D721Med (cell line): Measurements from ENCODE around the gene NDUFS7.

Experiments used
- DNase-seq: peaks from one replicate; pipeline ENCODE4 v3.0.0; 2011; ENCODE audit warnings: low spot score; ENCODE audit not compliant: insufficient read length
- FAIRE-seq: peaks from 2 replicates; lab custom pipeline; 2011; peaks lifted over from hg19 to GRCh38; lab: Jason Lieb, UNC
- CTCF ChIP-seq: IDR thresholded peaks from 2 replicates; pipeline ENCODE4 v1.5.1; 2012; ENCODE audit warnings: mild to moderate bottlenecking, control low read depth; ENCODE audit not compliant: insufficient read depth; ENCODE audit errors: missing control alignments

The NDUFS7 gene

GRCh38 chr19:1360126-1360817, 23.4 kb upstream of the NDUFS7 start:
- no peak for FAIRE-seq
- TF ChIP-seq CTCF = no peak
- DNase-seq = no peak

DNA sequence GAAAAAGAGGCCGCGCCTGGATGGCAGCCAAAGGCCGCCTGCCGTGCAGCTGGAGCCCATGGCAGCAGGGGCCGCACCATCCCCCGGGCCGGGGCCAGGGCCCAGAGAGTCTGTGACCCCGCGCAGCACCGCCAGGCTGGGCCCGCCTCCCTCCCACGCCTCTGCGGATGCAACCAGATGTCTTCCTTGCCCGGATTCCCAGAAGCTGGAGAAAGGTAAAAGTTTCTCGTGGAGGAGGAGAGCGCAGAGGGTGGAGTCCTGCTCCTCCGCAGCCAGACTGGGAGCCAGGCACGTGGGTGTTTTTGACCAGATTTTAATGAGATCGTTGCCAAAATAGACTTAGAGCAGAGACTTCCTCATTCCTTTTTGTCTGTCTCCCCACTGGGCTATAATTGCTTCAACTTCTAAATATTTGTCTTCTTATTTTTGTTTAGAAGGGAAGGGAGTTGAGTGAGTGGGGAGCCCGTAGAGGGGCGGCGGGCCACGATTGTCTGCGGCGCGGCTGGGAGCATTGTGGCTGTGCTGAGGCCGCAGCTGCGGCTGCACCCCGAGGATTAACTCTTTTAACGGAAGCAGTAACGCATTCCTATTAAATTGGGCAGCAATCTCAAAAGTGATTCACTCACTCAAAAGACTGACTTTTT, 22.8 kb upstream of the NDUFS7 start:
- TF ChIP-seq CTCF = no peak
- no peak for FAIRE-seq
- DNase-seq = no peak

- no peak for TF ChIP-seq CTCF
- no peak for FAIRE-seq
- no peak for DNase-seq
Observed at GRCh38 chr19:1361601-1362386, 21.9 kb upstream of the NDUFS7 start.

DNA sequence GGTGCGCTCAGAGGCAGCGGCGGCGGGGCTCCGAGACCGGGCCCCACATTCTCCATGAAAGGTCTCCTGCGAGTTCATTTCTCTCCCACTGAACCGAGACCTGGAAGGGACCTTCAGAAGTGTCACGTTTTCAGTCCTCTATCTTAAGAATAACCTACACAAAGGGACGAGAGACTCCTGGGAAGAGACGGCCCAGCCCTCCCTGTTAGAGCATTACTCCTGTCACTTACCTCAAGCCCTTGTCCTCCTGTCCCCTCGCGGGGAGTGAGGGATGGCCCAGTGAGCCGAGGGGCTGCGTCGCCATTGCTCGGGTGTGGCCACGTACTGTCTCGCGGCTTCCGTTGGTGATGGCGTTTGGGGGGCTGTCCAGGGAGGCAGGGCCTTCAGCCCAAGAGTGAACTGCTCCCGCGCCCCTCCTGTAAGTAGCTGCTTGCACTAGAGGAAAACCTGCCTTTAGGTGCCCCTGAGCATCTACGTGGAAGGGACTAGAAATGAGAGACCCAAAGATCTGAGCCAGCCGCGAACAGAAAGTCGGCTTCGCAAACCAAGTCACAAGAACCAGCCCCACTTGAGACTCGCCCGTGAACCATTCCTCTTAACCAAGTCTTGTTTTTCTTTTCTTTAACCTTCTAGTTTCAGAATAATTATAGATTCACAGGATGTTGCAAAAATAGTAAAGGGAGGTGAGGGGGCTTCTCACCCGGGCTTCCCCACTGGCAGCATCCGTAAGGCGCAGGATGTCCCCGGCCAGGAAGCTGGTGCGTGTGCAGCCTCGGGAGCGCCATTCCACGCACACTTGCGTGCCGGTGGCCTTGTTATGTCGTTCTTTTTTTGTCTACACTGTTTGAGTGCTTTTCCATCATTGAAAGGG, 21.1 kb upstream of the NDUFS7 start:
- DNase-seq = no peak
- no peak for FAIRE-seq
- TF ChIP-seq CTCF = no peak

DNA sequence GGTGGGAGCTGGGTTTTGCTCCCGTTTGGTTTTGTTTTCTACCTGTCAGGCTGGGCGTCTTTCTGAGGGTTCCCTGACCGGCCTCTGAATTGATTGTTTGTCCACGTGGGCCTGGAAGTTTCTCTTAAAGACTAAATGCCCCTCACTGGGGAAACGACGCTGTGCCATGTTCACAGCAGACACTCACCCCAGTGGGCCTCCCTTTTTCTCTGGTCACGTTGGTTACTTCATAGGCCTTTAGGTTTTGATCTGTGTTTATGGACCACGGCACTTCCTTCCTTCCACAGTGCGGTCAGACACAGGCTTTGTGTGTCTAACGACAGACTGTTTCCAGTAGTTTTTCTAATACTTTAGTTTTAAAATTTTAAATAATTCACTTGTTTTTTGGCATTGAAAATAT, 20.1 kb upstream of the NDUFS7 start:
- no peak for FAIRE-seq
- TF ChIP-seq CTCF = no peak
- no peak for DNase-seq

DNA sequence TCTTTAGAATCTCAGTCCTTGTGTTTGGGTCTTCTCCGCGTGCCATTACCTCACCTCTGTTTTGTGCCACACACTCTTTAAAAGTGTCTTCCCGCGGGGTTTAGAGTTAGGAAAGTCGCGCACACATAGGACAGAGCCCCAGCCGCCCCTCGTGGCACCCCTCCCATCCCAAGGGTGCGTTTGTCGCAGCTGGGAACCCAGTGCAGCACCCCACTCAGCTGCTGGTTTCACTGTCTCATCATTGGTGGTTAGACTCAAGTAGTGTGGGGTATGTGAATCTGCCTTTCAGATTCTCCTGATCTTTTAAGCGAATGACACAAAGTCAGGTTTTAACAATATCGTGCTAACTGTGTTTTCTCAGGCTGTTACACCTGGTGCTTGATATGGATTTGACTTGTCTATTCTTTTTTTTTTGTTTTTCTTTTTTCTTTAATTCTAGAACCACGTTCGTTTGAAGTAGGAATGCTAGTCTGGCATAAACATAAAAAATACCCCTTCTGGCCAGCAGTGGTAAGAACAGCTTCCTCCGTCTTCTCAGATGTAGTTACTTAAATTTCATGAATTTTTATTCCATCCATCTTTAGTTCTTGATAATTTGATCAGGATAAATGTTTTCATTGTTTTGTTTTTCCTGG, 19.5 kb upstream of the NDUFS7 start:
- DNase-seq (no peak), FAIRE-seq (no peak)
- TF ChIP-seq CTCF = no peak
